Measurements from ENCODE around the gene IGF2.
A peak's percentile ranks its signal among the peaks of the same experiment; 100 is the strongest.

The IGF2 gene

GRCh38 chr11:2090172-2091111 is 48.7 kb downstream of the IGF2 start:
- no peak for DNase-seq

GRCh38 chr11:2089536-2090165 is 49.5 kb downstream of the IGF2 start:
- peak; percentile 23 for DNase-seq

- DNase-seq = no peak
Observed at GRCh38 chr11:2088746-2089535, 50.2 kb downstream of the IGF2 start.

GRCh38 chr11:2088284-2088683 is 50.9 kb downstream of the IGF2 start:
- DNase-seq = no peak

- DNase-seq = no peak
Observed at GRCh38 chr11:2086239-2087040, 52.7 kb downstream of the IGF2 start.

- no peak for DNase-seq
Observed at GRCh38 chr11:2085251-2086066, 53.7 kb downstream of the IGF2 start.

GRCh38 chr11:2084721-2085120 is 54.5 kb downstream of the IGF2 start:
- DNase-seq = no peak
